Activated naive CD4-positive, alpha-beta T cell treated with anti-CD3 and anti-CD28 coated beads, Interleukin-2, amount 50 U/mL, for 72 hours (primary cell): ENCODE results near the gene SAMD4A. TPM values are rescaled to one million over a fixed set of nuclear protein-coding genes. Genes with fewer than 3 reads are reported as not detected.
A peak's percentile ranks its signal among the peaks of the same experiment; 100 is the strongest.

Source experiments
- ATAC-seq, 2 donors: fragments of 150-1000 bp; cut with Tn5 transposase; 2 replicates each; pipeline ENCODE4 v1.10.0; 2021; ENCODE audit warnings: mild to moderate bottlenecking in 2 of 2, moderate library complexity in 2 of 2
- DNase-seq, 2 donors: peaks; one replicate each; pipeline ENCODE4 v3.0.0; 2021 to 2022; ENCODE audit warnings: low spot score in 2 of 2
- H3K27ac Mint-ChIP-seq, 2 donors: one replicate each; pipeline ENCODE4 v1.8.0; 2022; ENCODE audit warnings: mild to moderate bottlenecking in 2 of 2, mixed read lengths in 2 of 2
- H3K36me3 Mint-ChIP-seq, 2 donors: one replicate each; pipeline ENCODE4 v1.8.0; 2022; ENCODE audit warnings: mixed read lengths in 2 of 2
- H3K9me3 Mint-ChIP-seq, 2 donors: one replicate each; pipeline ENCODE4 v1.8.0; 2022; ENCODE audit warnings: mixed read lengths in 2 of 2
- total RNA-seq, 2 donors: library from RNA; stranded (reverse); gene quantifications; one replicate each; pipeline ENCODE4 v1.2.3, GENCODE V29; 2022

Gene SAMD4A
- total RNA-seq, 2 donors from 2014 or later = 2.3 to 6.8 TPM

DNA sequence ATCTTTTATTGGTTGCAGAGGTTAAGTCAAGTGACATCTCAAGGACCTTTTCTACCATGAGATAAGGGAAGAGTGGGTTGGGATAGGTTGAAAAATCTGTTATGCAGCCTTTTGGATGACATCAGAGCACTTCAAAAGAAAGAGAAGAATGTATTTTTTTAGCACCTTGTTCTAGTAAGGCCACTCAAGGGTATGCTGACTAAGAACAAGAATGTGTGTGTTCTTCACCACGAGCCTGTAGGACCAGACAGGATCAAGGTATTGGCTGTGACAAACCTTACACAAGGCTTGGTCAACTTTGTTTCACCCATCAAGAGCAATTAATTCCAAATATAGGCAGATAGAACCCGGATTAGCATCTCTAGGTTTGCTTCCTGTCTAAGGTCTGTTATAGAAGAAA lies 142.5 kb downstream of the SAMD4A start:
- peak; percentile 98 to 99 for ATAC-seq
- peaks cover 0 to 18% of the 10 kb centered on the region in 2 donors for H3K36me3 Mint-ChIP-seq
- no peak overlapping the region for H3K27ac Mint-ChIP-seq
- DNase-seq = peak in 1 of 2 donors; percentile 17
- peaks cover 0 to 7% of the 10 kb centered on the region in 2 donors for H3K9me3 Mint-ChIP-seq

DNA sequence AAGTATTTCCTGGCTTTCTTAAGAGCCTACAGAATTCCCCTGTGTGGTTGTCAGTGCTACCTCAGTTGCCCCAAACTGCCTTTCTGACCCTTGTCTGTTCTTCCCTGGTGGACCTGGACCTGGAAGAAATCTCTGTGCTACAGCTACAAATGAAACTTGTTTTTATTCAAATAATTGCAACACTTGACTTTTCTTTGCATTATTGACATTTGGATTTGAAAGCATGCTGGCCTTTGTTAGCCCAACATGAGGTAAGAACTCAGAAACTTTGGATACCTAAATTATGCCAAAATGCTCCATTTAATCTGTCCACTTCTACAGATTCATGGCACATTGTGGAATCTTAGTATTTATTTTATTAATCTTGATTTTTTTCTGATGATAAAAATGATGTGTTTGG lies 142.9 kb downstream of the SAMD4A start:
- no peak overlapping the region for H3K27ac Mint-ChIP-seq
- ATAC-seq (no peak), DNase-seq (no peak)
- H3K36me3 Mint-ChIP-seq = peaks cover 0 to 18% of the 10 kb centered on the region in 2 donors
- peaks cover 0 to 7% of the 10 kb centered on the region in 2 donors for H3K9me3 Mint-ChIP-seq

DNA sequence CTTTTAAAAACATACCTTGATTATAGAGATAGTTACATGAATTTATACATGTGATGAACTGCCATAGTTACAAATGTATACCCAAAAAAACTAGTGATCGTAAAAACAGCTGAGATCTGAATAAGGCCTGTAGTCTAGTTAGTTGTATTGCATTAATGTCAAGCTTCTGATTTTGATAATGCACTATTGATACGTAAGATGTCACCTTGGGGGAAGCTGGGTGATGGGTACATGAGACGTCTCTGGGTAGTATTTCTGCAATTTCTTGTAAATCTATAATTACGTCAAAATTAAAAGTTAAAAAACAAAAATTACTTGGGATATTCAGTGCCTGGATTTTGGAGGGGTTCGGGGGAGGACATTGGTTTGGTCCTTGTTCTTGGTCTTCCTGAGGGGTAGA lies 144.4 kb downstream of the SAMD4A start:
- ATAC-seq (no peak), DNase-seq (no peak)
- peaks cover 0 to 18% of the 10 kb centered on the region in 2 donors for H3K36me3 Mint-ChIP-seq
- peaks cover 0 to 7% of the 10 kb centered on the region in 2 donors for H3K9me3 Mint-ChIP-seq
- H3K27ac Mint-ChIP-seq = peak overlapping the region in 1 of 2 donors; percentile 16

DNA sequence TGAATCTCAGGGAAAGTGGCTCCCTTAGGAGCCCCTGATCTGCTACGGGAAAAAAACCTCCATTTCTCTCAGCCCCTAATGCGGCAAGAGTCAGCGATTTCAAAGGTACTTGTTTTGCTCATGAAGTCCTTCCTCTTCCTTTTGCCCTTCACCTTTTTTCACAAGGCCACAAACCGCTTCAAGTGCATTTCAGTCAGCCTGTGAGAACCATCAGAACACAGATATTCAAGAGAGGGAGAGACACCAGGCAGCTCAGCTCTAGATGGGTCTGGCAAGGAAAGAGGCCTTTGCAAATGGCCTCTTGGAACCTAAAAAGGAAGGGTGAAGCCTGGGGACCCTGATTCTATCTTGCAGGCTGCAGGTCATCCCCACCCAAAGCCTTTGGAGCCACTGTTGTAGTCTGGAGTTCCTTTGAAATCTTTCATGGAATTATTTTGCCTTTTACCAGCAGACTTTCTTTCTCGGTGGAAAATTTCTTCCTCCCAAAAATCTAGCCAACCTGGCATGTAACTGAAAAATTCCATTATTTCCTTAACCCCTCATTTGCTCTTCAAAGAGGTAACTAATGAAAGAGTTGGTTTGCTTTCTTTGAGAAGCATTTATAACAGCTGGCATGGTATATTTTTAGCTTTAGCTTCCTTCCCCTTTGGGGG lies 145.0 kb downstream of the SAMD4A start:
- ATAC-seq (no peak), DNase-seq (no peak)
- Mint-ChIP-seq H3K9me3 (peaks cover 0 to 7% of the 10 kb centered on the region in 2 donors), H3K27ac (peak overlapping the region in 1 of 2 donors; percentile 16), H3K36me3 (peaks cover 0 to 12% of the 10 kb centered on the region in 2 donors)

DNA sequence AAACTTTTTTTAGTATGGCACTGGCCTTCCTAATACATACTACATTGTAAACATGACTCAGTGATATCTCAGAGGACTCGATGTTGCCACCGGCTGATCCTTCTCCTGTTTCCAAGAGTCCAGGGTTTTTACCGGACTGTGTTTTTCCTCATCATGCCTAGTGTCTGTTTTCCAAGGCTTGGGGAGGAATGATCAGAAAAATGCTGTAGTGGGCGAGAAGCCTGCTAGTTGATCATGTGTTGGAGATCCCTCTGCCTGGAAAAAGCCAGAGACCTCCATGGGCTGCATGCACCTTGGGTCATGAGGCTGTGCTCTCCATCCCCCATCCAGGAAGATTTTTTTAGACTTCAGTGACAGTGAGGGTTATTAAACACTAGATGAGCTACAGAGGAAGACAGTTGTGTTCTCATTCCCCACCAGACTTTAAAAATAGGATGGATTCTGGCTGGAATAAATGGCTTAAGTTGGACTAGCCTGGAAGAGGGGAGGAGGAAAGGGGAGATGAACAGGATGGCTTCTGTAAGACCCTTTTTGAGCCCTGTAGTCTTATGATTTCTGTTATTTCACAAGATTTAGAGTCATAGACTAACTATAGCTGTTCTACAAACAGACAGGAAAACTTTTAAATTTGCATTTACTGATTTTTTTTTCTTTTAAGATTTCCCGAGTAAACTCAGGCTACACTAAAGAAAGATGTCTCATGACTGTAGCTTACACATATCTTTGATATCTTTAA lies 145.7 kb downstream of the SAMD4A start:
- DNase-seq (no peak), ATAC-seq (no peak)
- peaks cover 0 to 7% of the 10 kb centered on the region in 2 donors for H3K9me3 Mint-ChIP-seq
- no peak overlapping the region for H3K27ac Mint-ChIP-seq
- peaks cover 0 to 12% of the 10 kb centered on the region in 2 donors for H3K36me3 Mint-ChIP-seq

DNA sequence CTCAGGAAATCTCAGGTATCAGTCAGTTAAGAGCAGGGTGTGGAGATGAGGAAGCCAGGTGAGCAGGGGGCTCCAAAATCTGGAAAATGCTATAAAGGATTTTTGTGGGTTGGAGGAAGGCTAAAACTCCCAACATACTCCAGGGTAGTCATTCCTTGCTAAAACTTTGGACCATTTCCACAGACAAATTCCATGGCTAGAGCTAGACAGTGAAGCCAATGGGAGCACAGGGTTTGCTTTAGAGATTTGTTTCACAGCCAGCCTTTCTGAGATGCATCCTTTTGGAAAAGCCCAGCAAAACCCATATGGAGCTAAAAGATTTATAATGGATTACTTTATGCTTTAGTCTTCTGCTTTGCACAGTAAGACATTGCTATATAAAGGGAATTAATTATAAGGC lies 146.5 kb downstream of the SAMD4A start:
- Mint-ChIP-seq H3K36me3 (peaks cover 0 to 12% of the 10 kb centered on the region in 2 donors), H3K27ac (no peak overlapping the region), H3K9me3 (peaks cover 0 to 7% of the 10 kb centered on the region in 2 donors)
- DNase-seq (no peak), ATAC-seq (no peak)

DNA sequence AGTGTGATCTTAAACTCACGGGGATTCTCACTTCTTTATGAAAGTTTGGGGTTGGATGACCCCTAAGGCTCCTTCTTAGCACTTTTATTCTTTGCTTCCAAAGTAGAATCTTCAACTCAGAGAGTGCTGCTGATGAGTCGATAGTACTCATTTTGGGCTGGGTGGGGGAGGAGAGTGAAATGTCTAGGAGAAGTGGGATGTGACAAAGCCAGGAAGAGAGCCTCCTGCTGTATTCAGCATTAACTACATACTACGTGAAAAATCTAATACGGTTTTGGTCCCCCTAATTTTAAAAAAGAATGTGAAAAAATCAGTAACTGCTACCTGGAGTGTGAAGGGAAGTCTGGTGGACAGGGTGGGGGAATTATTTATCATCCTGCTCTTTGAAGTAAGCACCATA lies 148.3 kb downstream of the SAMD4A start:
- ATAC-seq (no peak), DNase-seq (no peak)
- Mint-ChIP-seq H3K27ac (no peak overlapping the region), H3K9me3 (peaks cover 3 to 12% of the 10 kb centered on the region in 2 donors), H3K36me3 (peaks cover 5 to 12% of the 10 kb centered on the region in 2 donors)

DNA sequence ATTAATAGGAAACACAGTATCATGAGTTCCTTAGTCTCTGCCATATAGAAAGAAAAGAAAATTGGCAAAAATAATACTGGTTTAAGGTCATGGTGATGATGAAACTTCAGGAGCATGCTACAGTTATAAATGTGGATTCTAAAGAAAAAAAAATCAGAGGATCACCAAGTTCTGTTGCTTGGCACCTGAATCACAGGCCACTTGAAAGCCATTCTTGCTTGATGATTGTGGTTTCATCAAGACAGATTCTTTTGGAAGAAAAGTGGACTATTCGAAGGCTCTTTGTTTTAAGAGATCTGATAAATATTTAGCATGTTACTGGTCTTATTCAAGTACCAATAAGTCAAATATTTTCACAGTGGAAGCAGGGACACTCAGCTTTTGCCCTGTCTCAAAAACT lies 148.9 kb downstream of the SAMD4A start:
- no peak overlapping the region for H3K27ac Mint-ChIP-seq
- H3K9me3 Mint-ChIP-seq = peaks cover 3 to 12% of the 10 kb centered on the region in 2 donors
- H3K36me3 Mint-ChIP-seq = peaks cover 6 to 10% of the 10 kb centered on the region in 2 donors
- DNase-seq = no peak
- no peak for ATAC-seq

DNA sequence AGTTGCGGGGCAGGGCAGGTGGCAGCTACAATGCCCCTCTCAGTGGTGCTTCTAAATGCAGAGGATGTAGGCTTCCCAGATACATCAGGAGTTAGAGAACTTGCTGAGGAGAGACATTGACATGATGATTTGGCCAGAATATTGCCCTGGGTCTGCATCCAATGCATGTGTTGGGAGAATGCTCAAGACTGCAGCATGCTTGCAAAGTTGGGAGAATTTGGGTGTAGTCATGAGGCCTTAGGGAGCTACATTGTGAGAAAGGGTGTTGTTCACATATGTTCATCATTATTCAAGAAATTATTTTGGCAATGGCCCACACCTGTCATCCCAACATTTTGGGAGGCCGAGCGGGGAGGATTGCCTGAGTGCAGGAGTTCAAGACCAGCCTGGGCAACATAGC lies 149.9 kb downstream of the SAMD4A start:
- DNase-seq = no peak
- Mint-ChIP-seq H3K36me3 (peaks cover 6% of the 10 kb centered on the region in 2 donors), H3K9me3 (peaks cover 3 to 4% of the 10 kb centered on the region in 2 donors), H3K27ac (no peak overlapping the region)
- no peak for ATAC-seq

DNA sequence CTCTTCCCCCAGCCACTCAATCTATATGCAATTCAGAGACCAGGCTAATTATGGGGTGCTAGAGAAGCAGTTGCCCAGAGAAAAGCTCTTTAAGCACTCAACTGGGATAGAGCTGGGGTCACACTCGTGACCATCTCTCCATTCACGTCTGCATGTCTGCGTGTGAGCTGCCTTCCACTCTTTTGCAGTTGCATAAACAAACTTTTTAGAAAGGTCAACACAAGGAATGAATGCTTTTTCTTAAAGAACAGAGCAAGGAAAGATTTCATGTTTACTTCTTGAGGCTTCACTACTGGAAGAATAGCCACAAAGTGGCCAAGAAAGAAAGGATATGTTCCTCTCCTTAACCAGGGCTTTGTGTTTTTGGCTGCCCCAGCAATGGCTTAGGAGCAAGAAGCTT lies 151.1 kb downstream of the SAMD4A start:
- H3K36me3 Mint-ChIP-seq = peaks cover 6% of the 10 kb centered on the region in 2 donors
- no peak for ATAC-seq
- no peak overlapping the region for H3K27ac Mint-ChIP-seq
- peaks cover 3 to 4% of the 10 kb centered on the region in 2 donors for H3K9me3 Mint-ChIP-seq
- no peak for DNase-seq

DNA sequence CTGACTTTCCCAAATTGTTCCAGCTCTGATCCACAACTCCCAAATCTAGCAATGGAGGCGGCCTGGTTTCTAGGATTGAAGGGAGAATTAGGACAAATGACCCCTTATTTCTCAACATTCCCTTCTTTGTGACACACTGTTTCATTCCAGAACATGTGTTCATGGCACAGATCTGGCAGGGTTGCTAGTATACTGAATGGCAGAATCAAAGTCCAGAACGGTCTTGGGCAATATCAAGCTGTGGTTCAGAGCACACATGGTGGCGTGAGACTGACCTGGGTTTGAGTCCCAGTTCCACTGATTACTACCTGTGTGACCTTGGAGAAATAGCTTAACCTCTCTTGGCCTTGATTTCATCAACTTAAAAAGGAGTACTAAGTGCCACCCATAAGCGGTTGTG lies 152.5 kb downstream of the SAMD4A start:
- DNase-seq = no peak
- ATAC-seq = no peak
- Mint-ChIP-seq H3K27ac (no peak overlapping the region), H3K36me3 (peaks cover 6% of the 10 kb centered on the region in 2 donors), H3K9me3 (peaks cover 3 to 4% of the 10 kb centered on the region in 2 donors)

DNA sequence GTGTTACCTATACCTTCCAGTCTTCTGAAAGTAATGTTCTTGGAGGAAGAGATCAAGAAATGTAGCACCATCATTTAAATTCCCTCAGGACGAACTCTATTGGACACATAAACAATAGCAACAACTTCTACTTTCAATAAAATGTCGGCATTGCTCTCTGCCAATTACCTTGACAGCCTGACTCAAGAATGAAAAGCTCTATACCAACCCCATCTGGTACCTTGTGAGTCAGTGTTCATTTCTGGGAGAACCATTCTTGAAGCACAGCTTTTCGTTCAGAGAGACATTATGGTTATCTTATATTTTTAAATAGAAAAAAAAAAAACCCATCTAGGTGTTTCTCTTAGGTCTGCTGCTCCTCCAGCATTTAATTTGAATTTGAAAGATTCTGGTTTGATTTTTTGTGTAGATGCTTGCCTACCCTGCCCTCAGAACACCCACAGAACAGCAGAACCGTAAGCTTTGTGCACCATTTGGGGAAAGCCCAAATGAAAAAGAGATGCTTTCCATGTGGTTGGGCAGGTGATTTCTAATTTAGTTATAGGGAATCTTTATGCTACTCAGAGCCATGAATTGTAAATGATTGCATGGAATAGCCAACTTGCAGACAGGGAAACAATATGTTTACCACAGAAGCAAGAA lies 156.0 kb downstream of the SAMD4A start:
- peaks cover 3 to 4% of the 10 kb centered on the region in 2 donors for H3K9me3 Mint-ChIP-seq
- ATAC-seq (no peak), DNase-seq (no peak)
- H3K27ac Mint-ChIP-seq = no peak overlapping the region
- H3K36me3 Mint-ChIP-seq = peaks cover 6% of the 10 kb centered on the region in 2 donors

DNA sequence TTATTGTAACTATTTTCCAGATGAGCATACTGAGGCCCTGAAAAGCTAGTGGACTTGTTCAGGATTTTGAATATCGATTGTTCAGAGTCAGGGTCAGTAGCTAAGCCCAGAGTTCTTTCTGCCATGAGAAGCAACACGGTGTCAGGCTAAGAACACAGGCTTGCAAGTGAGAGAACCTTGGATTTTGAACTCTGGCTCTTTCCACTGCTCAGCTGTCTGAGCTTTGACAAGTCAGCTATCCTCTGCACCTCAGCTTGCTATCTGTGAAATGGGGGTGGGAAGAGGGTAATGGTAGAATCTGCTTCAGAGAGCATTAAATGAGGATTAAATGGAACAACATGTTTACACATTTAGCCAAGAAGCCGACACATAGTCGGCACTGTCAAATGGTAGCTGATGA lies 157.2 kb downstream of the SAMD4A start:
- DNase-seq = no peak
- ATAC-seq = no peak
- Mint-ChIP-seq H3K36me3 (peaks cover 6% of the 10 kb centered on the region in 2 donors), H3K27ac (no peak overlapping the region), H3K9me3 (peaks cover 3 to 4% of the 10 kb centered on the region in 2 donors)

DNA sequence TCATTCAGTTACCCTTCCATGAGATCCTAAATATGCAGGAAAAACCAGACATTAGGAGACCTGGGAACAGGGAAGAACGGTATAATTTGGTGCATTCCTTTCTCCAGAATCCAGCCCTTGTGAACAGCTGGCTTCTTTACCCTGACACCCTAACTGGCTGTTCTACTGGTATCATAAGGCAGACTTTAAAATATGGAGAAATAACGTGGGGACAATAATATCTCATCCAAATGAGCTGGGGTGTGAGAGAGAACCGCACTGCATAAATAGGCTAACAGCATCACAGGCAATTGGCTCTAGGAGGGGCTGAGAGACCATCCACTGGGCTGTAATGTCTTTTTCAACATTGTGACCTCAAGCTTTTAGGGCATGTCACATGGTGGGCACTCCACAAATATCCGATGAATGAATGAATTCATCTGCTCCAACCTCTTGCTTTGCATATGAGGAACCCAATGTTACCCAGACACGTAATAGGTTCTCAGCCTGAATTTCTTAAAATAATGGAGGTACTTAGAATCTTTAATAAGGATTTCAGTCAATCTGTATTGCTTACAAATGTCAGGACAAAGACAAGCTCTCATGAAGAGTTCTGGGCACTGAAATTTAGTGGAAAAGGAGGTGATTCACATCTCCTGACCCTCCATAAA lies 157.9 kb downstream of the SAMD4A start:
- DNase-seq (no peak), ATAC-seq (no peak)
- Mint-ChIP-seq H3K27ac (no peak overlapping the region), H3K36me3 (peaks cover 5 to 6% of the 10 kb centered on the region in 2 donors), H3K9me3 (peaks cover 3 to 4% of the 10 kb centered on the region in 2 donors)

DNA sequence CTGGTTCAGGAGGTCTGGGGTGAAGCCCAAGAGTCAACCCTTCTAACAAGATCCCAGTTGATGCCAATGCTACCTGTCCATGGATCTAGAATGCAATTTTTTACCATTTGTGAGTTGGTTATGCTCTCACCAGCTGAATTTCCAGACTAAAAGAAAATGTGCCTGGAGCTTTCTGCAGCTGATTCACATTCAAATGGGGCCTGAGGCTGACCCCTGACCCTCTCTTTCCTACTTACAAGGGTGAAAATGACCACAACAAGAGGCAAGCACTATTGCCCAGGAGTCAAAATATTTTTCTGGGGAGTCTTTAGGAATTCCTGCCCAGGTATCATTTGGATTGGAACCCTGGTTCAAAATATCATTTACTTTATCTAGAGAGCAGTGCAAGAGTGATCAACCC lies 159.1 kb downstream of the SAMD4A start:
- Mint-ChIP-seq H3K27ac (no peak overlapping the region), H3K36me3 (peaks cover 0 to 4% of the 10 kb centered on the region in 2 donors), H3K9me3 (no peaks in the 10 kb centered on the region)
- ATAC-seq (no peak), DNase-seq (no peak)

DNA sequence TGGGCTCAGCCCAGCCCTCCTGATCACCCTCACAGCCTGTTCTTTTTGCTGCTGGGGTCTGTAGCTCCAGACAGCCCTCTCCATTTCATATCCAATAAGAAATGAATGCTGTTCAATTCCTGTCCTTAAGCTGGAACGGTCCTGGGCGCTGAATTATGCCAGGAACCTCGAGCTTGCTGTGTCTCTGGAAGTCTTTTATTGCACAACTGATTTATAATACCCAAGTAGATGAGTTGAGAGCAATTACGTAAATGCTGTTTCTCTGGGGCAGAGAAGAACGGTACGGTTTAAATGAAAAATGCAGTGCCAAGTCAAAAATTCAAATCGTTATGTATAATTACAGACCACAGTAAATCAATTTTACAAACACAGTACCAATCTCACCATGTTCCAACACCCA lies 161.0 kb downstream of the SAMD4A start:
- no peak for DNase-seq
- no peak overlapping the region for H3K27ac Mint-ChIP-seq
- H3K36me3 Mint-ChIP-seq = no peaks in the 10 kb centered on the region
- no peak for ATAC-seq
- H3K9me3 Mint-ChIP-seq = no peaks in the 10 kb centered on the region
